ENCODE measurements around the gene CDCA4.

The CDCA4 gene

DNA sequence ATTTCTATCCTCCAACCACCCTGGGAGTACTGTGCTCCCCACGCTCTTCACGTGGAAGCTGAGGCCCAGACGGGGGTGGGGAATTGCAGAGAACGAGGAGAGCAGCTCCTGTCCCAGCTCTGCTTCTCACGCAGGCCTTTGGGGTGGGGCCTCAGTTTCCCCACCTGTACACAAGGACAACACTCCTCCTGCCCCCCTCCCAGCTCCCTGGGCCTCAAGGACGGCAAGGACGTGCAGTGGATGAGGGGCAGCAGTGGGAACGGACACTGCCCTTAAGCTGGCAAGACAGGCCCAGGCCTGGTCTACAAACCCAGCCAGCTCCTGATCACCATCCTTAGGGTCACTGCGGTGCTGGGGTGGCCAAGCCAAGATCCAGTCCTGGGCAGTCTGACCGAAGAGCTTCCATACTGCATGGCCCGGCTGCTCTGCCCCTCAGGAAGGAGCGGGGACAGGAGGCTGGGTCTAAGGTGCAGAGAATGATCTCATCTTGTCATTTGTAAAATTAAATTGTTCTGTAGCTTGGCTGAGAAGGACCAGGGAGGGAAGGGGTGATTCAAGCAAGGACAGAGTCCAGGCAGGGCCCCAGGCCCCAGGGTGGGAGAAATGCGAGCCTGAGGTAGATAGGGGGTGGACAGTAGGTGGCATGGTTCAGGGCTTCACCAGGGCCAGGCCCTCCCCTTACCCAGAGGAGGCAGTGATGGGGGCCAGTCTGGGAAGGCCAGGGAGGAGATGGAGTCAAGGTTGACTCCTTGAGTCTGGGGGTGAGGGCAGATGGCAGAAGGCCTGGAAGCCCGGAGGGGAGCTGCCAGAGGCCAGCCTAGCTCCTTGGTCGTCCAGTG lies 36.6 kb downstream of the CDCA4 start:
- DNase-seq, result no peak

DNA sequence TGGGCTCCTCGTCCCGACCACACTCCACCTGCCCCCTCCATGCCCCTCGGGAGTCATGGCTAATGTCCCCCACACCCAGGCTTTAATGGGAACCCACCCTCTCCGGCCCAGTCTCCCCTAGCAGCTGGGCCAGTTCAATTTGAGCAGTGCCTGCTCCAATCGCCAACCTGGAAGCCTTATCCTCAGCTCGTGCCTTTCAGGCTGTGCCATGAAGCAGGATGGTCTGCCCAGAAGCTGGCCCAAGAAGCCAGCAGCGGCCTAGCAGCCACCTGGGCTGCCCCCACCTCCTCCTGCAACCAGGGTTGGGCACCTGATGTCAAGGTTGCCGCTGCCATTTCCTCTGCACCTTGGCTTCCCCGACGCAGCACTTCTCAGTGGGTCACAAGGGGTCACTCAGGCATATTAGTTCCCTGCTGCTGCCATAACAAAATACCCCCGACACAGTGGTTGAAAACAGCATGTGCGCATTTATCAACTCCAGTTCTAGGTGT lies 37.6 kb downstream of the CDCA4 start:
- no peak for DNase-seq

DNA sequence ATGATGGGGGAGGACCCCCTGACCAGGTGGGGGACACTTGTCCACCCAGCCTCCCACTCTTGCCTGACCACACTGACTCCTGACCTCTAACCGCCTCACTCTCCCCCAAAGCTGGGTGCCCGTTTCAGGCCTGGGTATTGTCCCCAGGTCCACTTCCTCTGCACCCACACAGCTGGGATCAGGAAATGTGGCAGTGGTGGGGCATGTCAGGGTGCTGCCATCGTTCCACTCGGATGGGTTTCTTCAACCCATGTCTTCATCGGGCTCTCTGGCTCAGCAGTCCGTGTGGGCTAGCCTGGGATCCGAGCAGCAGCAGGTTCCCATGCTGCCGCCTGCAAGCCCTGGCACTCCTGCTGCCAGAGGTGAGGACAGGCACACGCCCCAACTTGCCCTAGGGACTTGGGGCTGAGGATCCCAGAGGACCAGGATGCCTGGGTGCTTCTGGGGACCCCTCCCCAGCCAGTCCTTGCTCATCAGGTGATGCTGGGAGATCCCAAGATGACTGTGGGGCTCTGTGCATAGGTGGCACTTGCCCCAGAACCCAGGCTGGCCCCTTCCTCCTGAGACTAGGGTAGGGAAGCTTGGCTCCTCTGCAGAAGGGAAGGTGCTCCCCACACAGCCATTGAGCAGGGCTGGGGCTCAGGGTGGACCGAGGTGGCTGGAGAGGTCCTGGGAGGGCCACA lies 38.2 kb downstream of the CDCA4 start:
- DNase-seq, result no peak

DNA sequence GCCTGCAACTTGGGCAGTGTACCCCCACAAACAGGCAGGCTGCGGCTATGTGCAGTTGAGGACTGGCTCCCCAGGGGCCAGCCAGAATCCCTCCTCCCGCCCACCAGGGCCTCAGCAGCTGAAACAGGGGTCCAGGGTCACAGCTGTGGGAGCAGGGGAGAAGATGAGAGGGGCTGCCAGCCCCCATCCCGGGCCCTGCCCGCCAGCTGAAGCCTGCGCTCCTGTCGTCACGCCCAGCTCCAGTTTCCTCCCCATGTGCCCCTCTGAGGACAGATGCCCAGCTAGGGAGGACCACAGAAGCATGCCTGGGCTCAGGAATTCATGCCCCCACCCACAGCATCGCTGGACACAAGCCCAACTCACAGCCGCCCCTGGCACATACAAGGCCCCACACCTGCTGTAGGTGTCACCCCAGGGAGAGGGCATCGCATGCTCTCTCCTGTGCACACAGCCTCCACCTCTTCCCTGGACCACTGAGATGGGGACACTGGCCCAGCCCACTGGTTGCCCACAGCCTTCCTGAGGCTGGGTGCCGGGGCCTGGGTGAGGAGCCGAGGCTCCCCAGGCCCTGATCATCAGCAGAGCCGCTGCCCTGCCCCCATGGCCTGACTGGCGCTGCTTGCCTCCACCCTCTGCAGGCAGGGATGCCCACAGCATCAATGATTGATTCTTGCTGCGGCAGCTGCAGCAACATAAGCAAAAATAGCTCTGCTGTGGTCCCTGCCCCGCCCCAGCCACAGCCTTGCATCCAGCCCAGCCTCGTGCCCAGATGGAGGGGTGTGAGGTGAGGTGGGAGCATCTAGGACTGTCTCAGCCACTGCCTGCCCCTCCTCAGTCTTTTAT lies 39.0 kb downstream of the CDCA4 start:
- DNase-seq, result no peak

DNA sequence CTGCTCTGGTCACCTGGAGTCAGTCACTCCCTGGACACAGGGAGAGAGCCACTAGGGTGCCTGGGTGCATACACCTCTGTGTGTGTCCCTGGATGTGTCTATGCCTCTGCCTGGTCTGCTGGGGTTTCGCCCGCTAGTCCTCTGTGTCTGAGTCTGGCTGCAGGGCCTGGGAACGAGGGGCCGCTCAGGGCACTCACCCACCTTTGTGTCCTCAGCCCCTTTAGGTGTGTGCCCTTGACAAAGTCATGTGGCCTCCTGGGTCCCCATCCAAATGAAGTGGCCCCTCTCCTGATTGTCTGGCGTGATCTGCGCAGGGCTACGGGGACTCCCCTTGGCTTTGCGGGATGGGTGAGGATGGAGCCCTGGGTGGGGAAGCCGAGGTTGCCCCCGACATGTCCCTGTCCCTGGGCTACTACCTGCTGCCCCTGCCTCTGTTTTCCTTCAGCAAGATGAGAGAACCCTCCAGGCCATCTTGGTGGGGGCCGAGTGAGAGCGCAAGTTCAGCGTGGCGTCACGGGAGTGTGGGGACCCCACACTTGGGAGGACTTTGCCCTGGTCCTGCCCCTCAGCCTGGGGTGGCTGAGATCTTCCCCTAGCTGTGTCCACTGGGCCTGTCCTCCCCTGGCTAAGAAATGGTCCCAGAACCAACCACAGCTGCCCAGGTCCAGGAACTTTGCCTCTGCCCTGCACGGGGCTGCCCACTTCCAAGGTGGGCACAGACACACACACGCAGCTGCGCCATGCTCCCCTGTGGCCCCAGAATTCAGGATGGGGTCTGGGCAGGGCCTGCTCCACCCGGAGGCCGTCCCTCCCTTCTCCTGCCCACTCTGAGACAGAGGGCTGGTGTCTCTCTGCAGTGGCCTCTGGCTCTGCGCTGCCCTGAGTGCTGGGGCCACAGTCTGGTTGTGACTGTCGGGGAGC lies 40.0 kb downstream of the CDCA4 start:
- no peak for DNase-seq

DNA sequence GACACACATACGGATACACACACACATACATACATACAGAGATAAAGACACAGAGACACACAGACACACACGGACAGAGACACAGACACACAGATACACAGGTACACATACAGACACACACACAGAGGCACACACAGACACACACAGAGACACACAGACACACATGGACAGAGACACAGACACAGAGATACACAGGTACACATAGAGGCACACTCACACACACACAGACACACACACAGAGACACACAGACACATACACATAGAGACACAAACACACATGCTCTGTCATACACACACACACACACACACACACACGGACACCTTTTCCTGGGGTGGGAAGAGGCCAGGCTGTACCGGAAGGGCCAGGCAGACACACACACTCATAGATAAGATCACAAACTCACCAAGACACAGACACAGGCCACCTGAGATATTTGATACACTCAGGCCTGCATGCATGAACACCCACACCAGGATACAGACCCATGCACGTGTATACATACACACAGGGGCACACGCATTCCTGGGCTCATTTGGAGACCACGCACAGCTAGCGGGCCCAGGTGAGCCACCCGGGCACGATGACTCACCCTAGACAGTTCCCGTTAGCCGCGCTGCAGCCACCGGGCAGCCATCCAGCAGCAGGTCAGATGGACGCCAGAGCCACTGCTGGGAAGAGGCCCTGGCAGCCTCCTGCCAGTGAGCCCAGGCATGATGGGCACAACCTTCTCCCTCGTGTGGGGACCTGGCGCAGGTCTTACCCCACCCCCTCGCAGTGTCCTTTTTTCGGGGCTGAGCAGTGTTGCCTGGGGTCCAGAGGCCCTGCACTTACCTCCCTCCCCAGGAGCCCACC lies 40.9 kb downstream of the CDCA4 start:
- no peak for DNase-seq

DNA sequence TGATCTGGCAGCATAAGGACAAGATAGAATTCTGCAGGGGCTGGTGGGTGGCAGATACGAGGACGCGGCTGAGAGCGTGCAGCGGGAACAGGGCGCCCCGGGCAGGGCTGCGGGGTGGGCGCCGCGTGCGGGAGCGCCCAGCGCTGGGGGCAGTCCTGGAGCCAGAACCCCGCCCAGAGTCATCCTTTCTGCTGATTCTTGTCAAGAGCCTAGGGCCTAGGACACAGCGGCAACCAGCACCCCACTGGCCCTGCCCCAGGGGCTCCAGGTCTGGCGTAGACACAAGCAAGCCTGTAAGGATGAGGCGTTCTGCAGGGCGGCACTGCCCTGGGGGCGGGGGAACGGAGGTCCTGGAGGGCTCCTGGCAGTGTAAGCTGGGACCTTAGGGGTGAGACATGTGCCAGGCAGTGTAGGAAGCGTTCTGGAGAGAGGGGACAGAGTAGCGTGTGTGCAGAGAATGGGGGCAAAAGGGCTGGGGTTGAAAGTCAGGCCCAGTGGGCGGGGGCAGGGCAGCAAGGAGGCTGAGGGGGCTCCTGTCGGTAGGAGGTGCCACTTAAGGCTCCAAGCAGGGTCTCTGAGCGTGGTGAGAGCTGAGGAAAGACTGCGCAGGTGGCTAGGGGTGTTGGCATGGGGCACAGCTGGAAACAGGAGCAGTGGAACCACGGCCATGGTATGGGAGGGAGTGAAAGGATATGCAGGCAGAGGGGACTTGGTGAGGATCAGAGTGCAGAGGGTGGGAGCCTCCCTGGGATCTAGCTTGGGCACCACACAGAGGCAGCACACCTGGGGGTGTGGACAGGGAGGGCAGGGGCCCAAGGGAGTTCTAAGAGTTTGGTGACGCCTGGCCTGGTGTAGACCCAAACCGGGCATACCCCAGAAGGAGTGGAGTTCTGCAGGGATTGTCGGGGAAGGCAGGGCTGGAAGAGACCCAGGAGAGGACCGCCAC lies 41.9 kb downstream of the CDCA4 start:
- DNase-seq, result no peak

DNA sequence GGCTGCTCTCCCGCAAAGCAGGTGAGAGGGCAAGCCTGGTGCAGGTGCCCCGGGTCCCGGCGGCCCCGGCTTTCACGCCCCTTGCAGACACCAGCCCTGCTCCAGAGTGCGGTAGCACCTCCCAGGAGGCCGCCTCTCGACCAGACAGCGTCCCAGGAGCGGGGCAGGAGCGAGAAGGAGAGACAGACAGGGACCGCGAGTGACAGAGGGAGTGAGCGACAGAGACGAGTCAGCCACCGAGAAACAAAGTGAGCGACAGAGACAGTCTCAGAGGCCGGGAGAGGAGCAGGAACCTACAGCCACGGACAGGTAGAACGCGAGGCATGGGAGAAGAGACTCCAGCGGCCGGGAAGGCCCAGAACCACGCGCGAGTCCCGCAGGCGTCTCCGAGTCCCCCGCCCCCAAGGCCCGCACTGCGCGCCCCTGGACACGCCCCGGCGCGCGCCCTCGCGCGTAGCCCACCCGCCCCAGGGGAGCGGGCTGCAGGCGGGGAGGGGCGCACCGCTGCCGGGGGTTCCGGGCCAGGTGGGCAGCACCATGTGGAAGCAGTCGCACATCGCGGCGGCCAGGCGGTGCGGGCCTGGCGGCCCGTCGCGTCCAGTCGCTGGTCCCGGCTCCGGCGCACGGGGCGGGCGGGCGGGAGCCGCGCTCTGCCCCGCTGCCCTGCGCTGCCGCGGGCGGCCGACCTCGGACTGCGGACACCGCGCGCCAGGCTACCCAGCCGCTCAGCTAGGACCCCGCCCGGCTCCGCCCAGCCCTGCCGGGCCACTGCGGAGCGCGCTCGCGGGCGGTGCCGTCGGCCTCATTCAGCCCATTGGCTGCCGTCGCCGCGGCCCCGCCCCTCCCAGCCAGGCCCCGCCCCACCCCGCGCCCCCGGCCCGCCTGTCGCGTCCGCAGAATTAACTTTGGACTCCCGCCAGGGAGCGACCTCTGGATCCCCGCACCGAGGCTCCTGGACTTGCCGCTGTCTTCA lies 42.9 kb downstream of the CDCA4 start, which contains the start of gene AHNAK2:
AHNAK2 (minus strand) TSS at position 694 of the 973 bp plus-strand sequence; CDS start at position 557, 137 bp downstream.
- DNase-seq, result peak; percentile 17

DNA sequence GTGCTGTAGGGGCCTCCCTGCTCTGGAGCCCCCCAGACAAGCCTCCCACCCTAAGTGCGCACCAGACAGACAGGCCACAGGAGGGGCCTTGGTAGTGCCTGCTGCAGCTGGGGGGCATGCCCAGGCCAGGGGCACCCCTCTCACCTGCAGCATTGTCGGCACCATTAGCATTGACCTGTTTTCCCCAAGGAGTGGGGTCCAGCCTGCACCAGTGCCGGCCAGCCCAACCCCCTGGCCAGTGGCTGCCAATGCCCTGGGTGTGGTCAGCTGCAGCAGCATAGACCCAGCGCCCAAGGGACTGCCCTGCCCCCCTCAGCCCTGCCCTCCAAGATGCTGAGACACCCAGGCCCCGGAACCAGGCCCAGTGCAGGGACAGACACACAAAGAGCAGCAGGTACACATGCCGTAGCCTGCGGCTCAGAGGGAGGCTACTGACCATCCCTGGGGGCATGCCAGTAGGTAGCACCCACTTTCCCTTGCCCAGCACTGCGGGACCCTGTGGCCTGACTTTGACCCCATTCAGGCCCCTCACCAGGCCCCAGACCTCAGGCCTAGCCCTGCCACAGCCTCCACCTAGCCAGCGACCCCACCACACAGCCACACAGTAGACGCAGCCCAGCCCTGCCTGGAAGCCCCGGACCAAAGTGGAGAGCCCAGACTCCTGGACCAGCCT lies 43.7 kb downstream of the CDCA4 start:
- DNase-seq, result no peak

DNA sequence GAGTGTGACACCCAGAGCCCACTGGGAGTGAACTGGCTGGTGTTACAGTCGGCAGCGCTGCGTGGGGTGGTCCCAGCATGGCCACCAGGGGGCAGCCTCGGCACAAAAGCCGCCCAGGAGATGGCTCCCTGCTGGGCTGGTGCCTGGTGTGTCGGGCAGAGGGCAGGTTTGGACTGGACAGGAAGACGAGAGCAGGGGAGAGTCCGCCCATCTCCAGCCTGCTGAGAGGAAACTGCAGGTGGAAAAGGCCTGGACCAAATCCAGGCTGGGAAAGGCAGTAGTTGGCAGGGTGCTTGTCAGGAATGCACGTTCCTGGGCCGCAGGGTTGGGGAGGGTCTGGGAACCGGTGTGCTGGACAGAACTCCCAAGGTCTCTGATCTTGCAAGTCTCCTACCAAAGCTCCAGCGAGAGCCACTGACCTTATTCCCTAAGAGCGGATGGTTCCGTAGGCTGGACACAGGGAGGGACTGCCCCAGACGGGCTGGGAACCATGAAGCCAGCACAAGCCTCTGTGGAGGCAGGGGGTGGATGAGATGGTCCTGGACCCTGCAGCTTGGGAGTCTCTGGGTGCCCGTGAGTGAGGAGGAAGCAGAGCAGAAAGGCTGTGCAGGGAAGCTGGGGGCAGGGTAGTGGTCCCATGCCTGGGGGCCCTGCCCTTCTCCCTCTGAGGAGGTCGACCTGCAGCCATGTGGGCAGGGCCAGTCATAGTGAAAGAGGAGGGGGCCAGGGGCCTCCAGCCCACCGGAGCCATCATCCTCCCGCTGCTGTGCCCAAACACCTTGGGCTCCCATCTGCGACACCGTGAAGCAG lies 44.5 kb downstream of the CDCA4 start:
- DNase-seq, result peak; percentile 79

DNA sequence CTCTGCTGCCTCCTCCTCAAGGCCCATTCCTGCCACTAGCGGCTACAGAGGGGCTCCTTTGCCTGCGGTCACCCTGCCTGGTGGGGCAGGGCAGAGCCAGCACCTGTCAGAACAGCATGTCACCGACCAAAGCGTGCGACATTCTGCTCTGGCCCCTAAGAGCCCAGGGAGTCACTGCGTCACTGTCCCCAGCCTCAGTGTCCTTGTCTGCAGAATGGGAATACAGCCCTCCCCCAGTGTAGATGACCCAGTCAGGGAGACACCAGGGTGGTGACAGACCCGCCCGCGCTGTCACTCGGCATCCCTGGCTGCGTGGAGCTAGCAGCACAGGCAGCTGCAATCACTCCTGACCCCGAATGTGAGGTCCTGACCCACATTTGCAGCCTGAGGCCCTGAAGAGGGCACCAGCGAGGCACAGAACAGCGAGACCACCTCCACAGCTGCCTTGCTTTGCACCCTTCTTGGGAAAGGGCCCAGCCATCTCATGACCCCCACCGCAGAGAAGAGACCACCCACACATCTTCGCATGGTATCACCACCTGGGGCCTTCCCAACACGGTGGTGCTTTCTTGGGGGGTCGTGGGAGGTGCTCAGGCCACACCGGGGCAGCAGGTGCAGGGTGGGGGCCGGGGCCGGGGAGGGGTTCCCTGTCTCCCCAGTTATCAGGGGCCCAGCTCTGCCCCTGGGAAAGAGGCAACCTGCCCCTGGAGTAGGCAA lies 45.2 kb downstream of the CDCA4 start:
- DNase-seq, result no peak

DNA sequence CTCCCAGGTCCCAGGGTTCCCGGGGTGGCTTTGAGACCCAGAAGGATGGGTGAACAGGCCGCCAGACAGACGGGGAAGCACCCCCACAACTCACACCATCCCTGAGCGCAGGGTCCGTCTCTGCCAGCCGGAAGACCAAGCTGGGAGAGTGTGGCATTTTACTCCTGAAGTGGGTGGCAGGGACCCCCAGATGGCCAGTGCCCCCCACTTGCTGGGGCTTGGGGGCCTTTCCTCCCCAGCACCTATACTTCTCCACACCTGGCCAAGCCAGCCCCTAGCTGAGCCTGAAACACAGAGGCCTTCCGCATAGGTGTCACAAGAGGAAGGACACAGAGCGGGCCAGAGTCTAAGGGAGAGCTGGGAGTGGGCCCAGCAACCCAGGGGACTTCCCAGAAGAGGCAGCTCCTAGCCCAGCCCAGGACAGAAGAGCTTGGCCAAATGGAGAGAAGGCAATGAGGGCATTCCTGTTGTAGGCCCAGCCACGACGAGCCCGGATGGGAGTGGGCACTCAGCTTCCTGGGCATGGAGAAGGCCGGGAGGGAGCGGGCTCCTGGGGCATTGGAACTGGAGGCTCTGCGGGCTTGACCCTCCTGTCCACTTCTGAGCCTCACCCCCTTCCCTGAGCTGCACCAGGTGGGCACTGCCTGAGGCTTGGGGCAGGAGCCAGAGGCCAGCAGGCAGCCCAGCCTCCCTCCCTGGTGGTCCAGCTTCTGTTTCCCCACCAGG lies 46.1 kb downstream of the CDCA4 start:
- no peak for DNase-seq

DNA sequence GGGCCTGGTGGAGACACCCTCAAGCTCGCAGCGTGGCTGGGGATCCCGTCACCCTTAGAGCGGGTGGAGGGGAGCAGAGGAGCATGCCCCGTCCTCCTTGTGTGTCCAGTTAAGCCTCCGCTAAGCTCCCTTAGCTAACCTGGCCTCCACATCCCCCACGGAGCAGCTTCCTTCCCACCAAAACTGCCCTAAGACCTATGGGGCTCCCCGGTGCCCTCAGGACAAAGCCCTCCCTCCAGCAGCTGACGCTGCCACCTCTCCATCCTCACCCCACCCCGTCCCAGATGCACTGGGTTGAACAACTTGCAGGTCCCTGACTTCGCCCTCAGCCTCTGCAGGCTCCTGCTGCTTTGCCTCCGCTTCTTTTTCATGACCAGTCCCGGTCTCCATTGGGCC lies 46.7 kb downstream of the CDCA4 start:
- DNase-seq, result no peak

DNA sequence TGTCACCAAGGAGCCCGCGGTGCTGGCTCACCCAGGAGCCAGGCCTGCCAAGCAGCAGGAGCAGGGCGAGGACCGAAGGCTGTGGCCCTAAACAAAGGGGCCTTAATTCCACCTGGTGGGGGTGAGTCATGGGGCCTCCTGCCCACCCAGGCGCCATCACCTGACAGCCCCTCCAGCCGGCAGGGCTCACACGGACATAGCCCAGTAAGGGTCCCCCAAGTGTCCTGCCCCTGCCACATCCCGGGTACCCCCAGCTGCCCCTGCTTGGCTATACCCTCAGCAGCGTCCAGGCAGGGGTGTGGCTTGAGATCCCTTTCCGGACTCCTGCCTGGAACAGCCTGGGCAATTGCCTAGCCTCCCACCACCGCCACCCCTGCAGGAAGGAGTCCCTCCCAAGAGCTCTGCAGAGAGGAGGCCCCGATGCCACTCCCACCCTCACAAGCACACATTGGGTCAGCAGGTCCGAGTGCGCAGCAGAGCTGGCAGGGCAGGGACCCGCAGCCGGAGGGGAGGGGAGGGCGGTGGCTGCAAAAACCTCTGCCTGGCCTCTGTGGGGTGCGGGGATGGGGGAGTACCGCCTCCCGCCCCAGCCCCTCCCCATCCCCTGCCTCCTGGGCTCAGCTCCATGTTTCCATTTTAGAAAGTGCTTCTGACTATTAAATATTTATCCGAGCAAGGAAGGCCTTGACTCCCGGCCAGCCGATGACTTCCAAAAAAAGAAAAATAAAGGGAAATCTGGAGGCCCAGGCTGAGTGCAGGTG lies 47.3 kb downstream of the CDCA4 start:
- DNase-seq, result no peak

DNA sequence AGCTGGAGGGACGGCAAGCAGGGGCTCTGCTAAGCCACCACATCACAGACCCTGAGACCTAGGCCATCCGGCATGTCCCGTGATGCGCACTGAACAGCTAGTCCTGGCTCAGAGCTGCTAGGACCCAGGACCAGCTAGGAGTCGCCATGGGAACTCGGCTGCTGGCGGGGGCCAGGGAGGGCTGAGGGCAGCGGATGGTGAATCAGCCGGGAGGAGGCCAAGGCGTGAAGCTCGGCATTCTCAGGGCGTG lies 47.8 kb downstream of the CDCA4 start:
- DNase-seq, result no peak

All from activated effector memory CD4-positive, alpha-beta T cell treated with Interleukin-2 at 50 U/mL for 16 hours (primary cell).